ENCODE results near the gene ROBO1.
A peak's percentile ranks its signal among the peaks of the same experiment; 100 is the strongest.

Gene ROBO1

DNA sequence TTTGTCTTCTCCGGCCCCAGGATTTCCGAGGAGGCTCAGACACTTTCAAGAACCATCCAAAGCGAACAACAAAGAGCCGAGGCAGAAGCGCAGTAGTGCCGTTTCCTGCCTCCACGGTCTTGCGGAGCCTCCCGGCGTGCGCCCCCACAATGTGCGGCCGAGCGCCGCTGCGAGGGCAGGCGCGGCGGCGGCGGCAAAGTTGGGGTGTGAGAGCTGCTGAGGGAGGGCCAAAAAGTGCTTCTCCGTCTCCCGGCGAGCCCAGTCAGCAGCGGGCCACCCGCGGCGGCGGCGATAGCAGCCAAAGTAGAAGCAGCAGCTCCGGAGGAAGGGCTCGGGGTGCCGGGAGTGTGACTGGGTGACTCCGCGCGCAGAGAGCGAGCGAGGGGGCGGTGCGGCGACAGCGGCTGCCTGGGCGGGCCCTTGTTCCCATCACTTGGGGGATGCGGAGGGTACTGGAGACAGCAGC, 749.1 kb downstream of the ROBO1 start:
- no peaks in the 10 kb centered on the region for H3K27me3 ChIP-seq (ENCODE audit: control insufficient read depth, insufficient read depth, low read length)
- peak overlapping the region; percentile 82 for H3K4me3 ChIP-seq (ENCODE audit: low read depth, low read length)
- H3K27ac ChIP-seq (ENCODE audit: low read depth, low read length): peak overlapping the region; percentile 96
- H3K36me3 ChIP-seq (ENCODE audit: control insufficient read depth, insufficient read depth, low read length): no peaks in the 10 kb centered on the region
- peaks cover 32% of the 10 kb centered on the region for H3K4me1 ChIP-seq (ENCODE audit: control insufficient read depth, insufficient read depth, low read length)
- peak overlapping the region; percentile 82 for H3K9ac ChIP-seq (ENCODE audit: low read depth, low read length)
- H3K9me3 ChIP-seq (ENCODE audit: control insufficient read depth, insufficient read depth, low read length): no peaks in the 10 kb centered on the region

DNA sequence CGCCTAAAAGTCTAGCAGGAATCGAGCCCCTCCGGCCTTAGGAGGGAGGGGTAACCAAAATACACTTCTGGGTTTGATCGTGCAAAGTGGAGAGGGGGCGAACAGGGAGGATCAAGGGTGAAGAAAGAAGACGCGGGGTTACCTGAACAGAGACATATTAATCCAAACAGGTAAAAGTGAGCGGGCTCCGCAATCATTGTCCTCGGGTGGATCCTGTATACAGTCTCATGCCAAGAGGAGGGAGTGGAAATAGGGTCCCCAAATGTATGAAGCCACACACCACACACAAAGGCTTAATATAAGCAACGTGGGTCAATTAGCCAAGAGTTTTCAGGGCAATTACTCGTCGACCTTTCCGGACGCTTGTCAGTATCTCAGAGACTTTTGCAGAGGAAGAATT, 749.5 kb downstream of the ROBO1 start:
- H3K4me1 ChIP-seq (ENCODE audit: control insufficient read depth, insufficient read depth, low read length): peaks cover 36% of the 10 kb centered on the region
- H3K27me3 ChIP-seq (ENCODE audit: control insufficient read depth, insufficient read depth, low read length): no peaks in the 10 kb centered on the region
- H3K9ac ChIP-seq (ENCODE audit: low read depth, low read length): peak overlapping the region; percentile 82
- H3K27ac ChIP-seq (ENCODE audit: low read depth, low read length): peak overlapping the region; percentile 96
- no peaks in the 10 kb centered on the region for H3K36me3 ChIP-seq (ENCODE audit: control insufficient read depth, insufficient read depth, low read length)
- no peaks in the 10 kb centered on the region for H3K9me3 ChIP-seq (ENCODE audit: control insufficient read depth, insufficient read depth, low read length)
- H3K4me3 ChIP-seq (ENCODE audit: low read depth, low read length): peak overlapping the region; percentile 82

DNA sequence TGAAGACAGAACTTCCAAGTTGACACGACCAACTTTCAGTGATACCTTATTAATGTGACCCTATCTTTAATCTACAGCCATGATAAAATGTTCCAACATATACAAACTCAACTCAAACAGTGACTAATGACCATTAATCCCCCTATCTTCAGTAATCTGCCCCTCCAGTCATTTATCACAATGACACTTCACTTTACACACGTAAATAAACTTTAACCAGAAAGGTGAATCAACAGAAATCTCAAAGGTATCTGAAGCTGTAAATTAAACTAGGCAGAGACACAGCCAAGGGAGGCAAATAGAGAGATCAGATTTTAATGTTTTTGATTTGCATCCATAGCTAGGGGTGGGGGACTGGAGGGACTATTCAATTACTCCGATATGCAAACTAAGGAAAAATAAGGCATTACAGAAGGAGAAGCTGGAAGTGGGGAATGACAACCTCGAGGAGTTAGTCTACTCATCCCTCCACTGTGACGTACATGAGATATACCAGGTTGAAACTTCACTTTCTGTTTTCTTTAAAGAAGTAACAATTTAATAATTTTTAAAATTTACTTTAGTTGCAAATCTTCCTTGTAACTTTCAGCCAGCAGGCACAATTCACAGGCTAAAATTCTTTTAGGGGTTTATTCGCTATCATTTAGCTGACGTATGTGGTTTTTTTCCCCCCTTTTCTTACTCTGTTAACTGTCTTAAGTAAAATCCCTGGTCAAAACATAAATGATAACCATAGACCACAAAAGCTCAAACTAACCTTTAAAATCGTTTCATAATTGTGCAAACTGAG, 751.0 kb downstream of the ROBO1 start:
- Histone ChIP-seq H3K27ac (ENCODE audit: low read depth, low read length) (no peak overlapping the region), H3K4me1 (ENCODE audit: control insufficient read depth, insufficient read depth, low read length) (peaks cover 48% of the 10 kb centered on the region), H3K27me3 (ENCODE audit: control insufficient read depth, insufficient read depth, low read length) (no peaks in the 10 kb centered on the region), H3K9me3 (ENCODE audit: control insufficient read depth, insufficient read depth, low read length) (no peaks in the 10 kb centered on the region), H3K4me3 (ENCODE audit: low read depth, low read length) (peak overlapping the region; percentile 82), H3K36me3 (ENCODE audit: control insufficient read depth, insufficient read depth, low read length) (no peaks in the 10 kb centered on the region), H3K9ac (ENCODE audit: low read depth, low read length) (no peak overlapping the region)

DNA sequence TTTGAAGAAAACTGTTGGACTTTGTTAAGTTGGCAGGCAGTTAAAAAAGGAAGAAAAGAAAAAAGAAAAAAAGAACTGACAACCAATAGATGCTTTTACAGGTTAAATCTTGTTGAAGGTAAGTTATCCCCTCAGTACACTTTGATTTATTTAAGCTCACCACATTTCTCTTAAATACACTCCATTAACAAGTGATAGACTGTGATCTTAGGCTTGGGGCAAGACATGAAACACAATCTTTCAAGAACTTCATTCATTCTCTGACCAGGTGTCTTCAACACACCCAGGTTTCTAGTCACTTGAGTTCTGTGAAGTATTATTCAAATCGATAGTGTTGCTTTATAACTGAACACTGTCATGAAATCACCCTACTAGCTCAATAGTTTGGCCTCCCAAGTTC, 751.9 kb downstream of the ROBO1 start:
- H3K9me3 ChIP-seq (ENCODE audit: control insufficient read depth, insufficient read depth, low read length): no peaks in the 10 kb centered on the region
- H3K9ac ChIP-seq (ENCODE audit: low read depth, low read length): no peak overlapping the region
- H3K27me3 ChIP-seq (ENCODE audit: control insufficient read depth, insufficient read depth, low read length): no peaks in the 10 kb centered on the region
- no peak overlapping the region for H3K27ac ChIP-seq (ENCODE audit: low read depth, low read length)
- H3K4me3 ChIP-seq (ENCODE audit: low read depth, low read length): peak overlapping the region; percentile 82
- peaks cover 48% of the 10 kb centered on the region for H3K4me1 ChIP-seq (ENCODE audit: control insufficient read depth, insufficient read depth, low read length)
- H3K36me3 ChIP-seq (ENCODE audit: control insufficient read depth, insufficient read depth, low read length): no peaks in the 10 kb centered on the region

DNA sequence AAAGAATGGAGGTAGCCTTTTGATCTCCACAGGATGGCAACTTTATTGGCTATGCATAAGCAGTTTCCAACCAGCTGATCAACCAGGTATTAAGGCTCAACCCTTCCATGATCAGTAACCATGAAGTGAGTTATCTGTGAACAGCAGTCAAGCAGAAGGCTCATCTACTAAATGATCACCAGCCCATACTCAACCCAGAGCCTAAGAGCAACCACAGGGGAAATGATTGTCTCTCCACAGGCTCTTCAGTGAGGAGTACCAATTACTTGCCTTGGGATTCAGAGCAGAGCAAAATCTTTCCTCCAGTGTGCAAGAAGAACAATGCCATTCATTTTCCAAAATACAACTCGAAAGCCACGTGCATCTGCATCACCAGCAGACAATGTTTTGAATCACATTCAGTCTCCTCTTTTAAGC, 754.8 kb downstream of the ROBO1 start:
- no peaks in the 10 kb centered on the region for H3K9me3 ChIP-seq (ENCODE audit: control insufficient read depth, insufficient read depth, low read length)
- peaks cover 42% of the 10 kb centered on the region for H3K4me1 ChIP-seq (ENCODE audit: control insufficient read depth, insufficient read depth, low read length)
- H3K27ac ChIP-seq (ENCODE audit: low read depth, low read length): no peak overlapping the region
- H3K27me3 ChIP-seq (ENCODE audit: control insufficient read depth, insufficient read depth, low read length): no peaks in the 10 kb centered on the region
- peak overlapping the region; percentile 18; the same call in 1 of the 2 replicates for H3K4me3 ChIP-seq (ENCODE audit: low read depth, low read length)
- no peak overlapping the region for H3K9ac ChIP-seq (ENCODE audit: low read depth, low read length)
- no peaks in the 10 kb centered on the region for H3K36me3 ChIP-seq (ENCODE audit: control insufficient read depth, insufficient read depth, low read length)

DNA sequence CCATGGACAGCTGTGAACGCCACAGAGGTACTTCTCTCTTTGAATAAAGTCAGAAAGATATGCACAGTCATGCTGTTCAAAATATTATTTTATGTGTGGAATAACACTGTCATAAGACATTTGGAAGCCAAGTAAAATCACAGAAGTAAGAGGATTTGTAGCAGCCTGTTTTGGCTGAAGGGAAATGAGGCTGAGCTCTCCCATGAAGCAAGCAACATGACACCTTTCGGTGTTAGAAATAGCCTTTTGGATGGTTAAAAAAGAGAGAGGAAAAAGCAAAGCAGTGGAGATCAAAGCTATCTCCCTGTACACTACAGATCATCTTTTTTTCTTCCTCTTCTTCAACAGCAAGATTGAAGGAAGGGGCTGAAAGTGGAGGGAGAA, 755.3 kb downstream of the ROBO1 start:
- H3K9me3 ChIP-seq (ENCODE audit: control insufficient read depth, insufficient read depth, low read length): no peaks in the 10 kb centered on the region
- H3K27me3 ChIP-seq (ENCODE audit: control insufficient read depth, insufficient read depth, low read length): no peaks in the 10 kb centered on the region
- no peaks in the 10 kb centered on the region for H3K36me3 ChIP-seq (ENCODE audit: control insufficient read depth, insufficient read depth, low read length)
- H3K9ac ChIP-seq (ENCODE audit: low read depth, low read length): no peak overlapping the region
- H3K27ac ChIP-seq (ENCODE audit: low read depth, low read length): no peak overlapping the region
- H3K4me1 ChIP-seq (ENCODE audit: control insufficient read depth, insufficient read depth, low read length): peaks cover 42% of the 10 kb centered on the region
- H3K4me3 ChIP-seq (ENCODE audit: low read depth, low read length): peak overlapping the region; percentile 18; the same call in 1 of the 2 replicates

DNA sequence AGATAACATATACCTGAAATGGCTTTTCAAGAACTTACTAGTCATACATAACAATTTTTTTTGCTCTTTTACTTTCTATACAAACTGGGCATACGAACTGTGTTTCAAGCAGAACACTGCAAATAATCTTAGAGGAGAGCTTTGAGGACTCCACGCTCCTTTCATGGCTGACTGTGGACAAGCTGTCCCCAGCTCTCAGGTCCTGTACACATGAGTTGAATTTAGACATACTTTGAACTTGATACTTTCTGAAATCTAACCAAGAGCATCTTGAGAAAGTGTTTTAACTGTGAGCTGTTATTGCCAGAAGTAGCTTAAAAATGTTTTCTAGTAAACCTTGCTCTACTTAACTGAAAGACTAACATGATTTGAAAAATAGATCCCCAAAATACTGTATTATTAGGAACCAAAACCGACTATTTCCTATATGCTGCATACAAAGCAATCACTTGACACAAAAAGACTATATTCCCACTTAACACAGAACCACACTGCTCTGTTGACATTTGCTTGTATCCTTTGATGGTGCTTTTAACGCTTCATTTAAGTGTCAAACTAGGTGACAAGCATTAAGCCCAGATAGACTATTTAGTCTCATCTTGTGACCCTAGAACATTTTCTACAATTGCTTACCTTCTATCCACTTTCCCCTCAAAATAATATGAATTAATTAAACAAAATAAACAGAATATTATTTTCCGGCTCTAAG, 755.8 kb downstream of the ROBO1 start:
- Histone ChIP-seq H3K36me3 (ENCODE audit: control insufficient read depth, insufficient read depth, low read length) (no peaks in the 10 kb centered on the region), H3K4me3 (ENCODE audit: low read depth, low read length) (no peak overlapping the region), H3K9ac (ENCODE audit: low read depth, low read length) (no peak overlapping the region), H3K27me3 (ENCODE audit: control insufficient read depth, insufficient read depth, low read length) (no peaks in the 10 kb centered on the region), H3K4me1 (ENCODE audit: control insufficient read depth, insufficient read depth, low read length) (peaks cover 42% of the 10 kb centered on the region), H3K9me3 (ENCODE audit: control insufficient read depth, insufficient read depth, low read length) (no peaks in the 10 kb centered on the region), H3K27ac (ENCODE audit: low read depth, low read length) (no peak overlapping the region)

GRCh38 chr3:79009861-79010260, 757.9 kb downstream of the ROBO1 start:
- Histone ChIP-seq H3K36me3 (ENCODE audit: control insufficient read depth, insufficient read depth, low read length) (no peaks in the 10 kb centered on the region), H3K9ac (ENCODE audit: low read depth, low read length) (no peak overlapping the region), H3K4me1 (ENCODE audit: control insufficient read depth, insufficient read depth, low read length) (peaks cover 32% of the 10 kb centered on the region), H3K27ac (ENCODE audit: low read depth, low read length) (no peak overlapping the region), H3K4me3 (ENCODE audit: low read depth, low read length) (no peak overlapping the region), H3K9me3 (ENCODE audit: control insufficient read depth, insufficient read depth, low read length) (no peaks in the 10 kb centered on the region), H3K27me3 (ENCODE audit: control insufficient read depth, insufficient read depth, low read length) (no peaks in the 10 kb centered on the region)

DNA sequence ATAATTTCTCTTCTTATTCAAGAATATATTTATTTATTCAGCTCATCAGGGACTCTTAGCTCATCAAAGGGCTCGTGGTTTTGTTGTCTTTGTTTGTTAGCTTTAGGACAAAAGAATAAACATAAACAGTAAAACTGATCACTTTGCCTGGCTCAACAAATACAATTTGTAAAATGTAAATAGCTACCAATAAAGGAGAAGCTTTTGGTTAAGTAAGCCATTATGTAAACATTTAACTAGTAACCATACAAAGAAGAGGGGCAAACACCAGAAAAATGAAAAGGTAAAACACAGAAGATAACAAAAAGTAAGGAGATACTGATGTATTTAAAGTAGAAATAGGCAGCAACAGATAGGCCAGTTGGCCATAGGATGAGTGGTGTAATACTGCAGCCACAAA, 761.7 kb downstream of the ROBO1 start:
- H3K4me1 ChIP-seq (ENCODE audit: control insufficient read depth, insufficient read depth, low read length): peaks cover 19% of the 10 kb centered on the region
- H3K4me3 ChIP-seq (ENCODE audit: low read depth, low read length): no peak overlapping the region
- H3K27me3 ChIP-seq (ENCODE audit: control insufficient read depth, insufficient read depth, low read length): no peaks in the 10 kb centered on the region
- no peaks in the 10 kb centered on the region for H3K9me3 ChIP-seq (ENCODE audit: control insufficient read depth, insufficient read depth, low read length)
- H3K36me3 ChIP-seq (ENCODE audit: control insufficient read depth, insufficient read depth, low read length): no peaks in the 10 kb centered on the region
- H3K27ac ChIP-seq (ENCODE audit: low read depth, low read length): no peak overlapping the region
- no peak overlapping the region for H3K9ac ChIP-seq (ENCODE audit: low read depth, low read length)

DNA sequence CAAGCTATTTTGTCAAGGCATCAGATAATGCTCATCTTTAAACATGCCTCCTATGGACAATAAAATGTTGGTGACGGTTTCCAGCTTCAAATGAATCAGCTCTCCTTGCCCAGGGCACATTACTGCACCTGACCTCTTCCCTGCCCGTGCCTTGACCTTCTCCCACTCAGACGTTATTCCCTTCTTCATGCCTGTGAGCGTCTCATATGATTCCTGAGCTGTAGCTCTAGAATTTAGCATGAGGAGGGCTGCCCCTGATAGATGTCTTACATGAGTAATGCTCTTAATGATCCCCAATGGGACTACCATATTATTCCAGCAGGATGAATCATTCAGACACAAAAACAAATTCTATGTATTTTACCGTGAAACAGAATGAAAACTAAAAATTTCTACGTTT, 762.7 kb downstream of the ROBO1 start:
- Histone ChIP-seq H3K27ac (ENCODE audit: low read depth, low read length) (no peak overlapping the region), H3K4me3 (ENCODE audit: low read depth, low read length) (no peak overlapping the region), H3K9ac (ENCODE audit: low read depth, low read length) (no peak overlapping the region), H3K9me3 (ENCODE audit: control insufficient read depth, insufficient read depth, low read length) (no peaks in the 10 kb centered on the region), H3K27me3 (ENCODE audit: control insufficient read depth, insufficient read depth, low read length) (no peaks in the 10 kb centered on the region), H3K36me3 (ENCODE audit: control insufficient read depth, insufficient read depth, low read length) (no peaks in the 10 kb centered on the region), H3K4me1 (ENCODE audit: control insufficient read depth, insufficient read depth, low read length) (peaks cover 19% of the 10 kb centered on the region)

DNA sequence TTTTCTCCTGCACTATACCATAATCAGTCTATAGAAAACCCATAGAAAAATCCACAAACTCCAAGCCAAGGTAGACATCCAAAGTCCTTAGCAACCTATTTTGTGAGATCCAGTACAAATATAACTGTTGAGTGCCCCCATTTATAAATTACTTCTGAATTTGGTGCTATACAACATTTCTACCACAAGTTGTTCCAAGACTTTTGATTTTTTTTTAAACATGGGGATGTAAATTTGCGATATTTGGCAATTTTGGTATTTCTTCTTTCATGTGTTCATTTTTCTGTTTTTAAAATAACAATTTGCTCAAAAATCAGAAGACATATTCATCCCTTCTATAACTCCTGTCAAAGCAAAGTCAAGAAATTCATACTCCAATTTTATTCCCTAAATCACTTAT, 763.8 kb downstream of the ROBO1 start:
- no peaks in the 10 kb centered on the region for H3K27me3 ChIP-seq (ENCODE audit: control insufficient read depth, insufficient read depth, low read length)
- H3K4me1 ChIP-seq (ENCODE audit: control insufficient read depth, insufficient read depth, low read length): peaks cover 19% of the 10 kb centered on the region
- H3K9me3 ChIP-seq (ENCODE audit: control insufficient read depth, insufficient read depth, low read length): no peaks in the 10 kb centered on the region
- no peak overlapping the region for H3K9ac ChIP-seq (ENCODE audit: low read depth, low read length)
- H3K27ac ChIP-seq (ENCODE audit: low read depth, low read length): no peak overlapping the region
- H3K4me3 ChIP-seq (ENCODE audit: low read depth, low read length): no peak overlapping the region
- H3K36me3 ChIP-seq (ENCODE audit: control insufficient read depth, insufficient read depth, low read length): no peaks in the 10 kb centered on the region
